ENCODE results near the gene PPP6R3. TPM values are rescaled to one million over a fixed set of nuclear protein-coding genes. Genes with fewer than 3 reads are reported as not detected.

Gene PPP6R3
- total and polyA plus RNA-seq, 2 experiments from 2014 or later = 31.5 to 108 TPM

DNA sequence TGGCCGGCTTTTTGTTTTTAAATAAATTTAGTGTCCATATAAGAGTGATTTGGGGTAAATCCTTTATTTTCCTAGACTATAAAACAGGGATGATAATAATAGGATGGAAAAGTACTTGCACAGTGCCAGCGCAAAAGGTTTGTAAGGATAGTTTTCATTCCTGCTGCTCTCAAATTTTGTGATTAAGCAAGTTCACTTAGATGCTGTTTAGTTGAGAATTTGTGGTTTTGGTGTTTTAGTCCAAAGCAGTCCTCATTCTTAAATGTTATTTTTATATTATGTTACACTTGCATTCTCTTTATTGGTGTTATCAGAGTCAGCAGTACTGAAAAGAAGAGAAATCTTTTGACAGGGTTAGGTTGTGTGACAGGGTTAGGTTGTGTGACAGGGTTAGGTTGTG, 47.9 kb downstream of the PPP6R3 start:
- 91% methylated on average over 2 of the region's 2 CpGs for WGBS (ENCODE audit: low lambda C conversion rate, missing lambda C conversion rate)
- Histone ChIP-seq H3K79me2 (peaks cover 100% of the 10 kb centered on the region), H3K4me3 (no peak overlapping the region), H3K36me3 (replicated peaks; ENCODE audit: insufficient read depth, low read depth) (no peaks in the 10 kb centered on the region), H3K9me2 (replicated peaks; ENCODE audit: insufficient read depth) (no peaks in the 10 kb centered on the region), H2AFZ (no peak overlapping the region), H3K9me3 (ENCODE audit: low read depth) (no peaks in the 10 kb centered on the region), H3K27me3 (no peaks in the 10 kb centered on the region), H3K4me1 (ENCODE audit: insufficient read depth) (peaks cover 22% of the 10 kb centered on the region), H3K4me2 (no peak overlapping the region), H3K27ac (no peak overlapping the region), H4K20me1 (ENCODE audit: insufficient read depth, poor library complexity, severe bottlenecking) (peaks cover 100% of the 10 kb centered on the region)
- DNase-seq (ENCODE audit: low spot score) = no peak
- TF ChIP-seq EZH2phosphoT487 (IDR thresholded peaks at IDR 0.05; ENCODE audit: low read depth, severe bottlenecking, unreplicated experiment) (no peak), EZH2 (IDR thresholded peaks at IDR 0.05; ENCODE audit: borderline replicate concordance) (no peak)
- TF ChIP-seq, protein P1, sequence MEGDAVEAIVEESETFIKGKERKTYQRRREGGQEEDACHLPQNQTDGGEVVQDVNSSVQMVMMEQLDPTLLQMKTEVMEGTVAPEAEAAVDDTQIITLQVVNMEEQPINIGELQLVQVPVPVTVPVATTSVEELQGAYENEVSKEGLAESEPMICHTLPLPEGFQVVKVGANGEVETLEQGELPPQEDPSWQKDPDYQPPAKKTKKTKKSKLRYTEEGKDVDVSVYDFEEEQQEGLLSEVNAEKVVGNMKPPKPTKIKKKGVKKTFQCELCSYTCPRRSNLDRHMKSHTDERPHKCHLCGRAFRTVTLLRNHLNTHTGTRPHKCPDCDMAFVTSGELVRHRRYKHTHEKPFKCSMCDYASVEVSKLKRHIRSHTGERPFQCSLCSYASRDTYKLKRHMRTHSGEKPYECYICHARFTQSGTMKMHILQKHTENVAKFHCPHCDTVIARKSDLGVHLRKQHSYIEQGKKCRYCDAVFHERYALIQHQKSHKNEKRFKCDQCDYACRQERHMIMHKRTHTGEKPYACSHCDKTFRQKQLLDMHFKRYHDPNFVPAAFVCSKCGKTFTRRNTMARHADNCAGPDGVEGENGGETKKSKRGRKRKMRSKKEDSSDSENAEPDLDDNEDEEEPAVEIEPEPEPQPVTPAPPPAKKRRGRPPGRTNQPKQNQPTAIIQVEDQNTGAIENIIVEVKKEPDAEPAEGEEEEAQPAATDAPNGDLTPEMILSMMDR (IDR thresholded peaks at IDR 0.05; ENCODE audit: poor library complexity) = no peak

DNA sequence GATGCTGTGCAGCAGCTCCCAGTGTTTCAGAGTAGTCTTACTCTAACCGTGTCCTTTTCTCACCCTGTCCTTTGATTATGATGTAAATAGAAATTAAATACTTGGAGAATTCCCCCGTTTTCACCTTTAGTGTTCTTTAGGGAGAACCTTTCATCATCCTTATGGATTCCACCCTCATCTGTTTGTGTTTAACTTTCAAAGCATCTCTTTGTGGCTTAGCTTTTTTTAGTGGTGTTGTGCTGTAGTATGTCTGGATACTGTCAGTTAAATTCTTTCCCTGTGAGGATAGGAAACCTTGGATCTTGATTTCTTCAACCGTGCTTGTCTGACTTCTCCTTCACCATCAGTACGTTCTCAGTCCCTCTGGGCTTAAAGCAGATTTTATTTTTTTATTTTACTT, 48.5 kb downstream of the PPP6R3 start:
- Histone ChIP-seq H3K4me1 (ENCODE audit: insufficient read depth) (peaks cover 18% of the 10 kb centered on the region), H3K27me3 (no peaks in the 10 kb centered on the region), H3K36me3 (replicated peaks; ENCODE audit: insufficient read depth, low read depth) (no peaks in the 10 kb centered on the region), H2AFZ (no peak overlapping the region), H3K9me2 (replicated peaks; ENCODE audit: insufficient read depth) (no peaks in the 10 kb centered on the region), H3K27ac (no peak overlapping the region), H3K9me3 (ENCODE audit: low read depth) (no peaks in the 10 kb centered on the region), H3K79me2 (peaks cover 100% of the 10 kb centered on the region), H4K20me1 (ENCODE audit: insufficient read depth, poor library complexity, severe bottlenecking) (peaks cover 100% of the 10 kb centered on the region), H3K4me3 (no peak overlapping the region), H3K4me2 (no peak overlapping the region)
- 37% methylated on average over 4 of the region's 4 CpGs for WGBS (ENCODE audit: low lambda C conversion rate, missing lambda C conversion rate)
- TF ChIP-seq EZH2phosphoT487 (IDR thresholded peaks at IDR 0.05; ENCODE audit: low read depth, severe bottlenecking, unreplicated experiment) = no peak
- TF ChIP-seq EZH2 (IDR thresholded peaks at IDR 0.05; ENCODE audit: borderline replicate concordance) = no peak
- TF ChIP-seq, protein P1 (IDR thresholded peaks at IDR 0.05; ENCODE audit: poor library complexity) = no peak
- no peak for DNase-seq (ENCODE audit: low spot score)

DNA sequence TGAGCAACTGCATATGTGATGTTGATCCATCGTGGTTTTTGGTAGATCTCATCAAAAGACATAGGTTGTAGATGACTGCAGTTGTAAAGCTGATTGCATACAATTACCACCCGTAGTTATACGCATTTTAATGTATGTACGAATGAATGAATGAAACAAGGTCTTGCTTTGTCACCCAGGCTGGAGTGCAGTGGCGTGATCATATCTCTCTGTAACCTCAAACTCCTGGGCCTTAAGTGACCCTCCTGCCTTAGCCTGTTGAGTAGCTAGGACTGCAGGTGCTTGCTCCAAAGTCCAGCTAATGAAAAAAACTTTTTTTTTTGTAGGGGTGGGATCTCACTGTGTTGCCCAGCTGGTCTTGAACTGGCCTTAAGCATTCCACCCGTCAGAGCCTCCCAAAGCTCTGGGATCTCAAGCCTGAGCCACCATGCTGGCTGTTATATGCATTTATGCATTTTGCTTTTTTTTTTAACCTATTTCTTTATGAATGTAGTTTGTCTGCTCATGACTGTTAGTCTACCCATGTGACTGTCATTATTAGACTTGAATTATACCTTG, 53.5 kb downstream of the PPP6R3 start:
- Histone ChIP-seq H3K4me3 (no peak overlapping the region), H3K27ac (no peak overlapping the region), H2AFZ (no peak overlapping the region), H3K79me2 (peaks cover 98% of the 10 kb centered on the region), H3K36me3 (replicated peaks; ENCODE audit: insufficient read depth, low read depth) (no peaks in the 10 kb centered on the region), H3K4me2 (no peak overlapping the region), H4K20me1 (ENCODE audit: insufficient read depth, poor library complexity, severe bottlenecking) (peaks cover 89% of the 10 kb centered on the region), H3K27me3 (no peaks in the 10 kb centered on the region), H3K9me3 (ENCODE audit: low read depth) (no peaks in the 10 kb centered on the region), H3K4me1 (ENCODE audit: insufficient read depth) (no peaks in the 10 kb centered on the region), H3K9me2 (replicated peaks; ENCODE audit: insufficient read depth) (no peaks in the 10 kb centered on the region)
- DNase-seq (ENCODE audit: low spot score) = no peak
- TF ChIP-seq, protein P1 (IDR thresholded peaks at IDR 0.05; ENCODE audit: poor library complexity) = no peak
- TF ChIP-seq EZH2 (IDR thresholded peaks at IDR 0.05; ENCODE audit: borderline replicate concordance) = no peak
- no peak for TF ChIP-seq EZH2phosphoT487 (IDR thresholded peaks at IDR 0.05; ENCODE audit: low read depth, severe bottlenecking, unreplicated experiment)
- 91% methylated on average over 6 of the region's 6 CpGs for WGBS (ENCODE audit: low lambda C conversion rate, missing lambda C conversion rate)
